Memory B cell (primary cell): Measurements from ENCODE around the gene ANKH.
A peak's percentile ranks its signal among the peaks of the same experiment; 100 is the strongest.
"Not testable (repeated sequence)": the region's sequence is repeated elsewhere in the genome, so short reads cannot be mapped to it uniquely, and the experiment has no call there.

ENCODE experiments used
- ATAC-seq: fragments of 150-1000 bp; cut with Tn5 transposase; 2 replicates; pipeline ENCODE4 v1.10.0; 2021; ENCODE audit warnings: low read depth, mild to moderate bottlenecking, moderate library complexity
- DNase-seq, 2 donors: peaks; one replicate each; pipeline ENCODE4 v3.0.0; 2022; ENCODE audit warnings: low spot score in 2 of 2
- H3K27ac Mint-ChIP-seq: one replicate; pipeline ENCODE4 v1.8.0; 2022; ENCODE audit warnings: mild to moderate bottlenecking, moderate library complexity, mixed read lengths
- H3K27me3 Mint-ChIP-seq: one replicate; pipeline ENCODE4 v1.8.0; 2022; ENCODE audit warnings: mixed read lengths
- H3K36me3 Mint-ChIP-seq: one replicate; pipeline ENCODE4 v1.8.0; 2022; ENCODE audit warnings: mild to moderate bottlenecking, mixed read lengths
- H3K4me1 Mint-ChIP-seq: one replicate; pipeline ENCODE4 v1.8.0; 2022; ENCODE audit warnings: mixed read lengths
- H3K4me3 Mint-ChIP-seq: one replicate; pipeline ENCODE4 v1.8.0; 2022; ENCODE audit warnings: mild to moderate bottlenecking, moderate library complexity, mixed read lengths
- H3K9me3 Mint-ChIP-seq: one replicate; pipeline ENCODE4 v1.8.0; 2022; ENCODE audit warnings: mixed read lengths

The ANKH gene

DNA sequence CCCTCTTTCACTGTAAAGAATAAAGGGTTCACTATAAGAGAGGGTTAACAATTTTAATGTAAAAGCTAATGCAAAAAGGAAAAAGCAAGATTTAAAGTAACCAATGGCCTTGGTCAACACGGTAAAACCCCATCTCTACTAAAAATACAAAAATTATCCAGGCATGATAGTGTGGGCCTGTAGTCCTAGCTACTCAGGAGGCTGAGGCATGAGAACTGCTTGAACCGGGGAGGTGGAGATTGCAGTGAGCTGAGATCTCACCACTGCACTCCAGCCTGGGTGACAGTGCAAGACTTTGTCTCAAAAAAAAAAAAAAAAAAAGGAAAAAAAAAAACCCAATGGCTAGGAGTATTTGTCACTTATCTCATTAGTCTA is 53.8 kb downstream of the ANKH start:
- not testable (repeated sequence) for H3K27ac Mint-ChIP-seq, H3K4me3 Mint-ChIP-seq, DNase-seq, ATAC-seq, H3K36me3 Mint-ChIP-seq, H3K9me3 Mint-ChIP-seq, H3K27me3 Mint-ChIP-seq
- peaks cover 33% of the 10 kb centered on the region for H3K4me1 Mint-ChIP-seq

DNA sequence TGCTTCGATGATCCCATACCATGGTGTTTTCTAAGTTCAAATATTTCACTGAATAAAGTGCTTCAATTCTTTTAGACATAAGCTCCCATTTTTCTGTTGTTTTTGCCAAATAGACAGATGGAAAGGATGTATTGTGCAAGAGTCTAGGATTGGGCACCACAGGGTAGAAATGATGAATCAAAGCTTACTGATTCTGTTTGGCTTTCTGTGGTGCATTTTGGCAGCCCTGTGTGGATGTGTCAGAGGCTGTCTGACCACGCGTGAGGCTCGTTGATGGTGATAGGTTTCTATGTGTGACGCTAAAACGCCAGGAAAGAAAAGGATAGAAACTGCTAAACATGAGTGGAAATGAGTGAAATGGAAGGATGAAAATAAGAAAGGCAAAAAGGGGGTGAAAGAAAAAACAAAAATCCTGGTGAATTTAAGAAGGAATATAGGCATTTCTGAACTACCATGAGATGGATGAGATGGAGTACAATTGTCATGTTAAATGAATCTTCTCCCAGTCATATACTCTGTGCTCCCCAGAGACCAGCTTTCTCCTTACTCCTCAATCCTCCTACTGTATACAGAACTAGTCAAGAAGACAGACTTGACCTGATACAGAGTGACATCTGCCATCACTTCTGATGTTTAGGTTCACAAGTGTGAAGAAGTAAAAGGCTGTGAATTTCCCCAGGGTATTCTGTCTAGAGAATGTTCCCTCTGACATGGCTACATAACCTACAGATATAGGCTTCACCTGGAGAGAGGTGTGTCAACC is 54.4 kb downstream of the ANKH start:
- no peak for DNase-seq
- H3K4me1 Mint-ChIP-seq = peaks cover 35% of the 10 kb centered on the region

DNA sequence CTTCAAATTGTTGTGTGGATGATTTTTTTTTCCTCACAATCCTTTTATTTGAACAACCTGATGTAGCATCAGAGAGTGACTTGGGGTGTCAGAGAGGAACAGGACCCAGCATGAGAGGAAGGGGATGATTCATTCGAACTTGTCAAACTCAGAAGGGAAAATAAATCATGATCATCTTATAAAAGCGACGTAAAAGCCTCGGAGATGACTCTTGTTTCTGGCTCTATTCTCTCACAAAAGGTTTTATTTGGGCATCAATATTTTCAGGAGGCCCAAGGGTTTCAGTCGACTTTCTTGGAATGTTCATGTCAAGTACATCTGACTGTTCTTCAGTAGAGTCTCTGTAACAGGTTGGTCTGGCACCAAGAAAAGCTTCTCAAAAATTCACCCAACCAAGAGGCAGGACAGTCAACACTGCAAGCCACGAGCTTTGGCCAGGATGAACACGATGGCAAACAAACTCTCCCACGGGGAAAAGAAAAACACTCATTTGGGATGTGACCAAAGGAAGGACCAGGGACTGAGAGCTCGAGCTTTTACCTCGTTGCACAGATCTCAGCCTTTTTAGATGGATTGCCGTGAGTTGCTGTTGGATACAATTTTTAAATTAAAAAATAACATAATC is 55.1 kb downstream of the ANKH start:
- Mint-ChIP-seq H3K27me3 (no peaks in the 10 kb centered on the region), H3K36me3 (peaks cover 4% of the 10 kb centered on the region), H3K9me3 (no peaks in the 10 kb centered on the region), H3K27ac (no peak overlapping the region), H3K4me3 (no peak overlapping the region), H3K4me1 (peaks cover 35% of the 10 kb centered on the region)
- ATAC-seq (no peak), DNase-seq (no peak)

More for the DNA sequence above, 54.4 kb downstream of the ANKH start:
- no peak overlapping the region for H3K27ac Mint-ChIP-seq
- H3K4me3 Mint-ChIP-seq = no peak overlapping the region
- H3K36me3 Mint-ChIP-seq = peaks cover 4% of the 10 kb centered on the region
- no peaks in the 10 kb centered on the region for H3K27me3 Mint-ChIP-seq
- peak; percentile 42 for ATAC-seq
- H3K9me3 Mint-ChIP-seq = no peaks in the 10 kb centered on the region

DNA sequence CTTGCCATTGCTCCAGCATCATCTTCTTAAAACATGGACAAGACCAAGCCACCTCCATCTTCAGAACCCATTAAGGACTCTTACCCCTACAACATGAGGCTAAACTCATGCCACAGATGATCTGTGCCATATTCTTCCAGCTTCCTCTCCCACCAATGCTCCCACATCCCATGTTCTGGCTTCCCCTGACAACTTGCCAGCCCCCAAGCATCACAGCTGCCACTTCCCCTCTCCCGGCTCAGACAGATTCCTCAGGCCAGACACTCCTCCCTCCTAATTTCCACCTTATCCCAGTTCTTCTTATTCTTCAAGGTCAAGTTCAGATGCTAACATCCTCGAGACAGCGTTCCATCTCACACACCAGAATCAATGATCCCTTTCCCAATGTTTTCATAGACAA is 57.8 kb downstream of the ANKH start:
- DNase-seq (no peak), ATAC-seq (no peak)
- peak overlapping the region; percentile 79 for H3K27ac Mint-ChIP-seq
- H3K27me3 Mint-ChIP-seq = no peaks in the 10 kb centered on the region
- peaks cover 39% of the 10 kb centered on the region for H3K4me1 Mint-ChIP-seq
- peak overlapping the region; percentile 4 for H3K4me3 Mint-ChIP-seq
- H3K9me3 Mint-ChIP-seq = no peaks in the 10 kb centered on the region
- no peaks in the 10 kb centered on the region for H3K36me3 Mint-ChIP-seq

DNA sequence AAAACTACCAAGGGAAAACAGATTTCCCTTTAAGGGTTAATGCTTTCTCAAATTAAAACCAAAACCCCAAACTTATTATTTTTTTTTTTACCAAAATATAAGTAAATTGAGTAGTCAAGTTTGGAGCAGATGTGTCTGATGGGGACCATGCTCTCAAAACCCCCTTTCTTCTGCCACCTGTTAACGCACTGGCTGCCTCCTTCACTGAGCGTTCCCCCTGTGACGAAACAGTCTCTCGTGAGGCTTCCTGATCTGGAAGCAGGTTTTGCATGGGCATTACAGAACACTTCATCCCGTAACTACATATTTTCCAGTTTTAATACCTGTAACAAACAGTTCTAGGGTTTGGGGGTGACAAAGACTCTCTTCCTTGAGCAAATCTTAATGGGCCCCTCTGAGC is 59.4 kb downstream of the ANKH start:
- DNase-seq (peak; percentile 25 to 35), ATAC-seq (peak; percentile 67)
- Mint-ChIP-seq H3K4me1 (peaks cover 32% of the 10 kb centered on the region), H3K27me3 (no peaks in the 10 kb centered on the region), H3K4me3 (peak overlapping the region; percentile 53), H3K27ac (peak overlapping the region; percentile 79), H3K9me3 (no peaks in the 10 kb centered on the region), H3K36me3 (no peaks in the 10 kb centered on the region)

DNA sequence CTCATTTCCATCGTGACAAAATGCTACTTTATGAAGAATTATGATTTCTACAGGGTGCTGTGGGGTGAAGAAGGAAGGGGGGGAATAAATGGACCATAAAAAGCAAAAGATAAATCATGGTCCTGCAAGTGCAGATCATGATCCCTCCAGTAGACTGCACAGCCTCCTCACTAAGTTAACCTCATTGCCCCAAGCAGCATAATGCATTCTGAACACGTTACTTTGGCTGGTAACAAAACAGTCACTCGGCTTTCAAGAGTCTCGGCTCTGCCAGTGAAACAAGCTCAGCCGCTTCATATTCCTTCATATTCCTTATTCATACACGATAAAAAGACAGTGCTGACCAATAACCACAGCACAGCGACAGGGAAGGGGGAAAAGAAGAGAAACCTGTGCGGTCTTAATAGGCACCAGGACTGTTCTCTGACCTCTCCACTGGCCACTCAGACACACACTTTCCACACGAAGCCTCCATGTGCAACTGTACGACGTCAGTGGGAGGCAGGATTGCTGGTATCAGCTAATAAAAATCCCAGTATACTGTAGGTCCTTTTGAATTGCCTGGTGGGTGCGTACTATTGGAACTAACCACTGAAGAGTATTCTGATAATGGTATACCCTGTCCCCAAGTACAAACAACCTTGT is 60.5 kb downstream of the ANKH start:
- Mint-ChIP-seq H3K27ac (peak overlapping the region; percentile 79), H3K4me1 (peaks cover 29% of the 10 kb centered on the region), H3K4me3 (peak overlapping the region; percentile 85), H3K9me3 (no peaks in the 10 kb centered on the region), H3K36me3 (no peaks in the 10 kb centered on the region), H3K27me3 (no peaks in the 10 kb centered on the region)
- ATAC-seq (no peak), DNase-seq (no peak)

DNA sequence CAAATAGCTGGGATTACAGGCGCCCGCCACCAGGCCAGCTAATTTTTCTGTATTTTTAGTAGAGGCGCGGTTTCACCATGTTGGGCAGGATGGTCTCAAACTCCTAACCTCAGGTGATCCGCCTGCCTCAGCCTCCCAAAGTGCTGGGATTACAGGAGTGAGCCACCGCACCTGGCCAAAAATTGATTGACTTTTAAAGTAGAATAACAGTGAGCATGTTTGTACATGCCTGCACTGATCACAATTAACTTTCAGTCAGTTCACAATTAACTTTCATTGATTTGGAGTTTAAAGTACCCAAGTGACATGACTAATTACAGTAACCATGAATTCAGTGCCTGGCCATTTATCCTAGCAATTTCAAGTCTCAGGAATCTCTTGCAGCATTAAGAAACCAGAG is 61.3 kb downstream of the ANKH start:
- Mint-ChIP-seq H3K36me3 (no peaks in the 10 kb centered on the region), H3K9me3 (no peaks in the 10 kb centered on the region), H3K27me3 (no peaks in the 10 kb centered on the region), H3K4me3 (peak overlapping the region; percentile 85), H3K4me1 (peaks cover 32% of the 10 kb centered on the region), H3K27ac (peak overlapping the region; percentile 79)
- ATAC-seq = no peak
- DNase-seq = no peak

DNA sequence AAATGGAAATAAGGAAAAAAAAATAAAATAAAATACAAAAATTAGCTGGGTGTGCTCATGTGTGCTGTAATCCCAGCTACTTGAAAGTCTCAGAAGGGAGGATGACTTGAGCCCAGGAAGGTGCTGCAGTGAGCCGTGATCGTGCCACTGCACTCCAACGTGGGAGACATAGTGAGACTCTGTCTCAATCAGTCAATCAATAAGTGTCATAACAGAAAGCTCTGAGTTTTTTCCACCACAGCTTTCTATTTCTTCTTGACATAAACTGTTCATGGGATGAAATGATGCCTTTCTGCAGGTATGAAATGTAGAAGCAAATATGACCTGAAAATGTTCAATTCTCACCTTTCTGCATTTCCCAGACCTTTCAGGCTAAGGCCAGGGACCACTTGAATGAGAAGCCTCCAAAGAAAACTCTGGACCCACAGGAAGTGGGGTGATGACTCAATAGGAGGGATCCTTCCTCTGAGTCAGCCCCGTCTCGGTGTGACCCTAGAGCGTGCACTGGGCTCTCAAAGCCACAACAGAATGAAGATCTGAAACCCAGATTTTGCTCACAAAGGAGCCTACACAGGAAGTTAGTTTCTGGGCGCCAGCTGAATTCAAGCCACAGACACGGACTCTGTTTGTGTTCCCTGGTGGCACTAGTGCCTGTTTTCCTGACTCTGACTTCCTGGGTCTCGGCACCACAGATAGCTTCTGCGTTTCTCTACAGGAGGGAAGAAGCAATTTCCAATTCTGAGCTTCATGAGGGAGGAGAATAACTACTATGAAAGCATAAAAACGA is 62.0 kb downstream of the ANKH start:
- peaks cover 32% of the 10 kb centered on the region for H3K4me1 Mint-ChIP-seq

DNA sequence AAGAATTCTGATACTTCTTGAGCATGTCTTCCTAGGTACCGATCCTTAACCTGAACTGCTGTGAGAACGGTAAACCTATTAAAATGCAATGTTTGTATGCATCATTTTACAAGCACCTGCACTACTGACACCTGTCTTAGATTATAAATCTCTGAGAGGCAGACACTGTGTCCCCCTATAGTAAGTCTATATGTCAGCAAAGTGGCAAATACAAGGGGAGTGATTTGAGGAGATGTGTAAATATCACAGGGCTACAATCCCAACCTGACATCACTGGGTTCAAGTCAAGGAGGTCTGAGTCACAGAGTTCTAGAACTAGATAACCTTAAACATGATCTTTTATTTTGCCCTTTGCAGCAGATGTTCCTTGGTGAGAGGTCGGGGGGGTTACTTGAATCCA is 64.1 kb downstream of the ANKH start:
- Mint-ChIP-seq H3K9me3 (peaks cover 2% of the 10 kb centered on the region), H3K36me3 (peaks cover 10% of the 10 kb centered on the region), H3K27ac (peak overlapping the region; percentile 6), H3K27me3 (no peaks in the 10 kb centered on the region), H3K4me1 (peaks cover 25% of the 10 kb centered on the region), H3K4me3 (no peak overlapping the region)
- DNase-seq = no peak
- no peak for ATAC-seq

More for the DNA sequence above, 62.0 kb downstream of the ANKH start:
- Mint-ChIP-seq H3K9me3 (no peaks in the 10 kb centered on the region), H3K36me3 (peaks cover 2% of the 10 kb centered on the region), H3K27me3 (no peaks in the 10 kb centered on the region), H3K27ac (peak overlapping the region; percentile 79), H3K4me3 (peak overlapping the region; percentile 85)
- DNase-seq (peak; percentile 36 to 57), ATAC-seq (peak; percentile 85)

DNA sequence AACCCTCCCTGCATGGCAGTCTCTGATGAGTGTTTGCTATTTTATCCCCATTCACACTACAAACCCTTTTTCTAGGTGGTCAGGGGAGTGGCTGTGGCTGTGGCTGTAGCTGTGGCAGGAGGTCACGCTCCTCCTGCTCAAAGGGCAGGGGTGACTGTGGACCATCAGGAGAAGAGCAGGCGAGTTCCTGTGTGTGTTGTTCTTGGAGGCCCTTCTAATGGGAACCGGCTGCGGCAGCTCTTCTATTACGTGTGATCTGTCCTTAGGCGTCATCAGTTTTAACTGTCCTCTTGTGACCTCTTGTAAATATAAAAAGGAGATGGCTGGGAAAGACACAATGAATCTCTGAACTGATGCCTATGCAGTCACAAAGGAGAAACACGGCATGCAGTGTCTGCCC is 65.1 kb downstream of the ANKH start:
- Mint-ChIP-seq H3K27ac (no peak overlapping the region), H3K9me3 (peaks cover 2% of the 10 kb centered on the region), H3K4me3 (no peak overlapping the region), H3K27me3 (no peaks in the 10 kb centered on the region), H3K4me1 (peaks cover 28% of the 10 kb centered on the region), H3K36me3 (peaks cover 10% of the 10 kb centered on the region)
- ATAC-seq = no peak
- no peak for DNase-seq

DNA sequence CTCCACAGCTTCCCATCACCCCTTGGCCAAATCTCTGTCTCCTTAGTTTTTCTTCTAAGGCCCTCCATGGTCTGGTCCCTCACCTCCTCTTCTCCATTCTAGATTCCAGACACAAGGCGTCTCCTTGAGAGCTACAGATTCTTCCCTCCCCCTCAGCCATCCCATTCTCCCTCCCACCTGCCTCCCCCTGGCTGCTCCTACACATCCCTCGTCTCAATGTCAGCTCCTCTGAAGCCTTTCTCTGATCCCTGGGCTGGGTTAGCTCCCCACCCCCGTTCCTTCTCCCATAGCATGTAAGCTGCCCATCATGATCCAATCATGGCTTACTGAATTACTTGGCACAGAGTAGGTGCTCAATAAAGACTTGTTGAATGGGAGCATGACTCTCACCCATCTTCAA is 69.0 kb downstream of the ANKH start:
- Mint-ChIP-seq H3K27me3 (no peaks in the 10 kb centered on the region), H3K4me1 (peaks cover 21% of the 10 kb centered on the region), H3K27ac (no peak overlapping the region), H3K9me3 (peaks cover 2% of the 10 kb centered on the region), H3K4me3 (no peak overlapping the region), H3K36me3 (peaks cover 12% of the 10 kb centered on the region)
- DNase-seq (no peak), ATAC-seq (no peak)

DNA sequence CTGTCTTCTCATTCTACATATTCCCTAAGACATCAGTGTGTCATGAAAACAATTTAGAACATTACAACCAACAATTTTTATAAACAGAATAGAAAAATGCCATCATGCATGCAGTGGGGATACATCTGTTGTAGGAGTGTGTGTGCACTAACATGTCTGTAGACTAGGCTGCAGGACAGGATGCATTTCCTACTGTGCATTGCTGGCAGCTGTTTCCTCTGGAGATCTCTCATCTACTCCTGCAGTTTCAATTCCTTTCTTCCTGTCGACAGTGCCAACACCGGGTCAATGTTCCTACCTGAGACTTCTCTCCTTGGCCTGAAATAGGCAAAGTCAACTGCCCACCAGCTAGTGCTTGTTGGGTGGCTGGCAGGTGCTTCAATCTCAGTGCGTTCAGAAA is 69.8 kb downstream of the ANKH start:
- peaks cover 2% of the 10 kb centered on the region for H3K9me3 Mint-ChIP-seq
- no peak for DNase-seq
- H3K4me3 Mint-ChIP-seq = no peak overlapping the region
- H3K36me3 Mint-ChIP-seq = peaks cover 12% of the 10 kb centered on the region
- ATAC-seq = no peak
- no peak overlapping the region for H3K27ac Mint-ChIP-seq
- H3K4me1 Mint-ChIP-seq = peaks cover 25% of the 10 kb centered on the region
- H3K27me3 Mint-ChIP-seq = no peaks in the 10 kb centered on the region

DNA sequence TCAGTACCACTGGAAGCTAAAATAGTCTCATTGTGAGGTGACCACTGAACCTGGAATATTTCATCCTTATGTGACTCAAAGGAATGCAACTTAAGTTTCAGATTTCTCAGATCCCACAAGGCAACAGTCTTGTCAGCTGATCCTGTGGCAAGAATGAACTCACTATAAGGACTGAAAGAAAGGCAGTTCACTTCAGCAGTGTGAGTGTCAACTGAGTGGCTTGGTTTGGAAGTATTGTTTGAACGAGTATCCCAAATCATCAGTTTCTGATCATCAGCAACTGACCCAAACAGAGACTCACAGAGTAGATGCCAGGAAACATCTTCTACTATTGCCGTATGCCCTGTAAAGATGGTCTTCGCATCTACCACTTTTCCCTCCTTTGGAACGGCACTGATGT is 74.2 kb downstream of the ANKH start:
- H3K27me3 Mint-ChIP-seq = not testable (repeated sequence)

More for the DNA sequence above, 74.2 kb downstream of the ANKH start:
- not testable (repeated sequence) for H3K4me3 Mint-ChIP-seq, ATAC-seq, H3K9me3 Mint-ChIP-seq, DNase-seq, H3K36me3 Mint-ChIP-seq
- Mint-ChIP-seq H3K27ac (peak overlapping the region; percentile 46), H3K4me1 (peaks cover 21% of the 10 kb centered on the region)
